Measurements from ENCODE around the gene LMO7.

LMO7 gene

DNA sequence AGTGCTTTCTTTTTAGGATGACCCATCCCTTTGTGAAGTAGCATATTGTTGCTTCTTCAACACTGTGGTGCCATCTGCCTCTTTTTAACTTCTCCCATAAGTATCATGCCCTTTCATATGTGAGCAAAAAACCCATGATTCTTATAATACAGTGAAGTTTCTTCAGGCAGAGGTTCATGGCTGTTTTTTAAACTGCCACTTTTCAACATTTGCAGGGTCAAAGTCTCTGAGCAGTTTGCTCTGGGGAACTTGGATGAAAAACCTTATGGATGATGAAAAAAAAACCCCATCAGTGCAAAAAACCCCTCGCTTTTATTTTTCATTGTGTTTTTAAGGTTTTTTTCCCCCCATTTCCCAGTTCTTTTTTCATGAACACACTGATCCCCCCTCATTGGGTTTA, 158.5 kb downstream of the LMO7 start:
- H3K36me3 ChIP-seq = peaks cover 0 to 6% (median 0%) of the 10 kb centered on the region in 3 donors
- no peak overlapping the region for H3K27ac ChIP-seq
- H3K9me3 ChIP-seq = no peaks in the 10 kb centered on the region
- intact Hi-C loops (cut with DNase I; ENCODE audit: low total_unique reads) = loop anchor here (10.0 kb wide), 1 partner anchor 100 kb away; no protein-coding TSS in a partner anchor
- TF ChIP-seq, protein P1, sequence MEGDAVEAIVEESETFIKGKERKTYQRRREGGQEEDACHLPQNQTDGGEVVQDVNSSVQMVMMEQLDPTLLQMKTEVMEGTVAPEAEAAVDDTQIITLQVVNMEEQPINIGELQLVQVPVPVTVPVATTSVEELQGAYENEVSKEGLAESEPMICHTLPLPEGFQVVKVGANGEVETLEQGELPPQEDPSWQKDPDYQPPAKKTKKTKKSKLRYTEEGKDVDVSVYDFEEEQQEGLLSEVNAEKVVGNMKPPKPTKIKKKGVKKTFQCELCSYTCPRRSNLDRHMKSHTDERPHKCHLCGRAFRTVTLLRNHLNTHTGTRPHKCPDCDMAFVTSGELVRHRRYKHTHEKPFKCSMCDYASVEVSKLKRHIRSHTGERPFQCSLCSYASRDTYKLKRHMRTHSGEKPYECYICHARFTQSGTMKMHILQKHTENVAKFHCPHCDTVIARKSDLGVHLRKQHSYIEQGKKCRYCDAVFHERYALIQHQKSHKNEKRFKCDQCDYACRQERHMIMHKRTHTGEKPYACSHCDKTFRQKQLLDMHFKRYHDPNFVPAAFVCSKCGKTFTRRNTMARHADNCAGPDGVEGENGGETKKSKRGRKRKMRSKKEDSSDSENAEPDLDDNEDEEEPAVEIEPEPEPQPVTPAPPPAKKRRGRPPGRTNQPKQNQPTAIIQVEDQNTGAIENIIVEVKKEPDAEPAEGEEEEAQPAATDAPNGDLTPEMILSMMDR (IDR thresholded peaks at IDR 0.05) = no peak
- H3K4me1 ChIP-seq = peaks cover 0 to 10% (median 9%) of the 10 kb centered on the region in 4 donors
- H3K27me3 ChIP-seq = no peaks in the 10 kb centered on the region
- DNase-seq = no peak
- H3K4me3 ChIP-seq = no peak overlapping the region

GRCh38 chr13:75795274-75795673, 159.1 kb downstream of the LMO7 start:
- no peaks in the 10 kb centered on the region for H3K27me3 ChIP-seq
- H3K4me3 ChIP-seq = no peak overlapping the region
- TF ChIP-seq, protein P1 (IDR thresholded peaks at IDR 0.05) = no peak
- peaks cover 0 to 6% (median 0%) of the 10 kb centered on the region in 3 donors for H3K36me3 ChIP-seq
- no peak for DNase-seq
- intact Hi-C loops (cut with DNase I; ENCODE audit: low total_unique reads) = loop anchor here (10.0 kb wide), 1 partner anchor 100 kb away; no protein-coding TSS in a partner anchor
- H3K9me3 ChIP-seq = no peaks in the 10 kb centered on the region
- no peak overlapping the region for H3K27ac ChIP-seq
- H3K4me1 ChIP-seq = peaks cover 0 to 4% (median 3%) of the 10 kb centered on the region in 4 donors

- H3K4me1 ChIP-seq = no peaks in the 10 kb centered on the region
- H3K27ac ChIP-seq = no peak overlapping the region
- no peak for DNase-seq
- no peaks in the 10 kb centered on the region for H3K9me3 ChIP-seq
- TF ChIP-seq, protein P1 (IDR thresholded peaks at IDR 0.05) = no peak
- no peak overlapping the region for H3K4me3 ChIP-seq
- H3K27me3 ChIP-seq = no peaks in the 10 kb centered on the region
- H3K36me3 ChIP-seq = peaks cover 0 to 6% (median 0%) of the 10 kb centered on the region in 3 donors
- intact Hi-C loops (cut with DNase I; ENCODE audit: low total_unique reads) = loop anchor here (10.0 kb wide), 1 partner anchor 102 kb away; no protein-coding TSS in a partner anchor
Observed at GRCh38 chr13:75796825-75797224, 160.7 kb downstream of the LMO7 start.

- Histone ChIP-seq H3K4me1 (no peaks in the 10 kb centered on the region), H3K36me3 (peaks cover 0 to 6% (median 0%) of the 10 kb centered on the region in 3 donors), H3K27me3 (no peaks in the 10 kb centered on the region), H3K27ac (no peak overlapping the region), H3K9me3 (no peaks in the 10 kb centered on the region), H3K4me3 (no peak overlapping the region)
- DNase-seq = no peak
- TF ChIP-seq, protein P1 (IDR thresholded peaks at IDR 0.05) = no peak
- intact Hi-C loops (cut with DNase I; ENCODE audit: low total_unique reads) = loop anchor here (10.0 kb wide), 1 partner anchor 102 kb away; no protein-coding TSS in a partner anchor
Observed at GRCh38 chr13:75797239-75797638, 161.1 kb downstream of the LMO7 start.

GRCh38 chr13:75797719-75798118, 161.6 kb downstream of the LMO7 start:
- TF ChIP-seq, protein P1 (IDR thresholded peaks at IDR 0.05) = no peak
- no peak overlapping the region for H3K4me3 ChIP-seq
- no peak overlapping the region for H3K27ac ChIP-seq
- DNase-seq = no peak
- H3K4me1 ChIP-seq = no peaks in the 10 kb centered on the region
- H3K27me3 ChIP-seq = no peaks in the 10 kb centered on the region
- H3K9me3 ChIP-seq = no peaks in the 10 kb centered on the region
- peaks cover 0 to 6% (median 0%) of the 10 kb centered on the region in 3 donors for H3K36me3 ChIP-seq
- intact Hi-C loops (cut with DNase I; ENCODE audit: low total_unique reads) = loop anchor here (10.0 kb wide), 1 partner anchor 103 kb away; no protein-coding TSS in a partner anchor

Measured in tibial artery (tissue), 4 donors.